ENCODE results near the gene RTP2. TPM values are rescaled to one million over a fixed set of nuclear protein-coding genes. Genes with fewer than 3 reads are reported as not detected.
A peak's percentile ranks its signal among the peaks of the same experiment; 100 is the strongest.
"Not testable (repeated sequence)": the region's sequence is repeated elsewhere in the genome, so short reads cannot be mapped to it uniquely, and the experiment has no call there.

RTP2 gene
- polyA plus RNA-seq, 12 donors, result not detected

GRCh38 chr3:187714404-187714979, 12.1 kb upstream of the RTP2 start:
- peak; percentile 67 for DNase-seq

GRCh38 chr3:187713504-187713903, 11.1 kb upstream of the RTP2 start:
- no peak for DNase-seq

- DNase-seq, result no peak
Observed at GRCh38 chr3:187709155-187709554, 6.8 kb upstream of the RTP2 start.

GRCh38 chr3:187708696-187709095, 6.3 kb upstream of the RTP2 start:
- DNase-seq, result no peak

GRCh38 chr3:187706971-187707370, 4.6 kb upstream of the RTP2 start:
- no peak for DNase-seq

- no peak for DNase-seq
Observed at GRCh38 chr3:187705164-187705563, 2.8 kb upstream of the RTP2 start.

- no peak for DNase-seq
Observed at GRCh38 chr3:187700249-187700648, 2.1 kb downstream of the RTP2 start.

- no peak for DNase-seq
Observed at GRCh38 chr3:187698499-187699399, 3.6 kb downstream of the RTP2 start.

- no peak for DNase-seq
Observed at GRCh38 chr3:187696021-187696420, 6.3 kb downstream of the RTP2 start.

- no peak for DNase-seq
Observed at GRCh38 chr3:187695449-187695848, 6.9 kb downstream of the RTP2 start.

- DNase-seq, result no peak
Observed at GRCh38 chr3:187694801-187695200, 7.6 kb downstream of the RTP2 start.

- no peak for DNase-seq
Observed at GRCh38 chr3:187693431-187693830, 8.9 kb downstream of the RTP2 start.

GRCh38 chr3:187689984-187690383, 12.4 kb downstream of the RTP2 start:
- DNase-seq, result no peak

GRCh38 chr3:187686621-187687273, 15.6 kb downstream of the RTP2 start:
- no peak for DNase-seq

GRCh38 chr3:187685948-187686347, 16.4 kb downstream of the RTP2 start:
- no peak for DNase-seq

- no peak for DNase-seq
Observed at GRCh38 chr3:187684880-187685279, 17.5 kb downstream of the RTP2 start.

- DNase-seq, result no peak
Observed at GRCh38 chr3:187684444-187684843, 17.9 kb downstream of the RTP2 start.

GRCh38 chr3:187681756-187682155, 20.6 kb downstream of the RTP2 start:
- not testable (repeated sequence) for DNase-seq

- peak; percentile 64 for DNase-seq
Observed at GRCh38 chr3:187679638-187680396, 22.5 kb downstream of the RTP2 start.

- DNase-seq, result peak; percentile 30
Observed at GRCh38 chr3:187678726-187679268, 23.6 kb downstream of the RTP2 start.

GRCh38 chr3:187677604-187678003, 24.8 kb downstream of the RTP2 start:
- no peak for DNase-seq

- DNase-seq, result no peak
Observed at GRCh38 chr3:187673012-187673411, 29.3 kb downstream of the RTP2 start.

Measured in muscle of arm (tissue), 12 donors.